Measurements from ENCODE around the gene ZDHHC8.

ZDHHC8 gene

GRCh38 chr22:20142711-20143621 lies 11.4 kb downstream of the ZDHHC8 start:
- DNase-seq (ENCODE audit: low spot score): no peak

- no peak for DNase-seq (ENCODE audit: low spot score)
These were observed 12.5 kb downstream of the ZDHHC8 start for GRCh38 chr22:20143883-20144665.

- DNase-seq (ENCODE audit: low spot score): no peak
These were observed 13.7 kb downstream of the ZDHHC8 start for GRCh38 chr22:20145206-20145831.

- DNase-seq (ENCODE audit: low spot score): no peak
These were observed 14.2 kb downstream of the ZDHHC8 start for GRCh38 chr22:20145832-20146223.

GRCh38 chr22:20146777-20147176 lies 15.2 kb downstream of the ZDHHC8 start:
- DNase-seq (ENCODE audit: low spot score): no peak

GRCh38 chr22:20147237-20147988 lies 15.8 kb downstream of the ZDHHC8 start:
- DNase-seq (ENCODE audit: low spot score): no peak

- no peak for DNase-seq (ENCODE audit: low spot score)
These were observed 16.8 kb downstream of the ZDHHC8 start for GRCh38 chr22:20148414-20148813.

GRCh38 chr22:20149257-20150250 lies 17.9 kb downstream of the ZDHHC8 start:
- no peak for DNase-seq (ENCODE audit: low spot score)

- DNase-seq (ENCODE audit: low spot score): no peak
These were observed 19.0 kb downstream of the ZDHHC8 start, which contains the start of gene CCDC188 for GRCh38 chr22:20150381-20151275. CCDC188 (minus strand) TSS chr22:20151055; CDS start chr22:20150986, 69 bp downstream.

GRCh38 chr22:20151276-20151588 lies 19.6 kb downstream of the ZDHHC8 start:
- no peak for DNase-seq (ENCODE audit: low spot score)

- DNase-seq (ENCODE audit: low spot score): no peak
These were observed 20.9 kb downstream of the ZDHHC8 start for GRCh38 chr22:20152464-20152890.

- no peak for DNase-seq (ENCODE audit: low spot score)
These were observed 22.3 kb downstream of the ZDHHC8 start for GRCh38 chr22:20153945-20154344.

- DNase-seq (ENCODE audit: low spot score): no peak
These were observed 23.1 kb downstream of the ZDHHC8 start for GRCh38 chr22:20154602-20155187.

- peak; percentile 88 for DNase-seq (ENCODE audit: low spot score)
These were observed 23.9 kb downstream of the ZDHHC8 start for GRCh38 chr22:20155330-20156041.

- no peak for DNase-seq (ENCODE audit: low spot score)
These were observed 24.4 kb downstream of the ZDHHC8 start for GRCh38 chr22:20156042-20156389.

GRCh38 chr22:20156611-20157429 lies 25.2 kb downstream of the ZDHHC8 start:
- DNase-seq (ENCODE audit: low spot score): peak; percentile 73

- DNase-seq (ENCODE audit: low spot score): no peak
These were observed 26.0 kb downstream of the ZDHHC8 start for GRCh38 chr22:20157430-20158183.

All from AG08395 (cell line).